GM18909 (cell line): ENCODE measurements around the gene KCTD21.
A peak's percentile ranks its signal among the peaks of the same experiment; 100 is the strongest.
"Not testable (repeated sequence)": the region's sequence is repeated elsewhere in the genome, so short reads cannot be mapped to it uniquely, and the experiment has no call there.

ENCODE experiments used
- ATAC-seq: cut with Tn5 transposase; IDR thresholded peaks from one replicate; pipeline ENCODE4 v1.9.1; 2021; ENCODE audit warnings: mild to moderate bottlenecking; ENCODE audit not compliant: unreplicated experiment, poor library complexity

Gene KCTD21, protein sequence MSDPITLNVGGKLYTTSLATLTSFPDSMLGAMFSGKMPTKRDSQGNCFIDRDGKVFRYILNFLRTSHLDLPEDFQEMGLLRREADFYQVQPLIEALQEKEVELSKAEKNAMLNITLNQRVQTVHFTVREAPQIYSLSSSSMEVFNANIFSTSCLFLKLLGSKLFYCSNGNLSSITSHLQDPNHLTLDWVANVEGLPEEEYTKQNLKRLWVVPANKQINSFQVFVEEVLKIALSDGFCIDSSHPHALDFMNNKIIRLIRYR

DNA sequence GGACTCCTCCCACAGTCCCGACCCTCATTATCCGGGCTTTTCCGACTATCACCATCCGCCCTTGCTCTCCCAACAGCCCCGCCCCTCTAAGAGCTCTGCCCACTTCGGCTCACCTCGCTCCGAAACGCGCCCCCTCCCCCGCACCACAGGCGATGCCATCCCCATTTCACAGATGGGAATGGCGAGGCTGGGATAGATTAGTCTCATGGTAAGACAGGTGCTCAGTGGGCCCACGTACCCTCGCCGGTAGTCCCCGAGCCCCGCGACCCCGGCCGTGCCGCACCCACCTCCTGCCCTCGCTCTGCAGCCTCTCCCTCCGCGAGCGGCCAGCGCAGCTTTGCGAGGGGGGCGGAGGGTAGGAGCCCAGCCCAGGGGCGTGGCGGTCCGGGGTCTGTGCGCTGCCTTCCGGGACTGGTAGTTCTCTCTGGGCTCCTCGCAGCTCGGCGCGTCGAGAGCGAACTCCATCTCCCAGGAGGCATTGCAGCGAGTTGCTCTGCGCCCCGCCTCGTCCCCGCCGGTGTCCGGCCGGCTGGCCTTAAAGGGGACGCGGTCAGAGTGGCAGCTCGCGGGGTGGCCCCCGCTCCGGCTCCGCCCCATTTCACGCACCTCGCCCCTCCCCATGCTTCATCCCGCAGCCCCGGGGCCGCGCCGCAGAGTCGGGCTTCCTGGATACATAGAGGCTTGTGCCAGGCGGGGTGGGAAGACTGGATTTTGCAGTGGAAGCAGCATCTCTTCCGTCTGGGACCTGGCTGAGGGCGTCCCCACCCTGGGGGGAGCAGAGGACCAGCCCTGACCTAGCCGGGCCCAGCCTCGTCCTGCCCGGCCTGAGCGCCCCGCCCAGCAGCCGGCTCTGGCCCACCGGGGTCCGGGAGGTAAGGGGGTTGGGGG lies at the start of gene KCTD21, which contains the start of gene USP35:
KCTD21 (minus strand) TSS at position 341 of the 888 bp plus-strand sequence. CDS start 14,072 bp downstream, outside the sequence.
USP35 (plus strand) TSS at position 634 of the 888 bp plus-strand sequence. CDS start 7,327 bp downstream, outside the sequence.
- ATAC-seq: peak; percentile 97

DNA sequence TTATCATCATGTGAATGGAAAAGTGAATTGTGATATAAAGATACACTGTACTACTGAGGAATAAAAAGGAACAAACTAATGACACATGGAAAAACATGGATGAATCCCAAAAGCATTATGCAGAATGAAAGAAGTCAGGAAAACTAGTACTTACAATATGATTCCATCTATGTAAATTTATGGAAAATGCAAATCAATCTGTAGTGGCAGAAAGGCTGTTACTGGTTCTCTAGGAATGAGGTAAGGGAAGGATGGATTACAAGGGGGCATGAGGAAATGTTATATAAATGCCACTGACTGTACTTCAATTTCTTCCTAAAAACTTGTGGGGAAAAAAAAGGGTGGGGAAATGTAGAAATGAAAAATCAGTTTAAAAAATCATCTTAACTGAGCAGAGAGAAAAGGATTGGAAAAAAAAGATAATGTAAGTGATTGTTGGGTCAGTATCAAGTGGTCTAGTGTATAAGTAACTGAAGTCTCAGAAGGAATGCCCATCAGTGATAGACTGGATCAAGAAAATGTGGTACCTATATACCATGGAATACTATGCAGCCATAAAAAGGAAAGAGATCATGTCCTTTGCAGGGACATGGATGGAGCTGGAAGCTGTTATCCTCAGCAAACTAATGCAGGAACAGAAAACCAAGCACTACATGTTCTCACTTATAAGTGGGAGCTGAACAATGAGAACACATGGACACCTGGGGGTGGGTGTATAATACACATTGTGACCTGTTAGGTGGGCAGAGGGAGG lies 49.0 kb upstream of the KCTD21 start:
- no peak for ATAC-seq

DNA sequence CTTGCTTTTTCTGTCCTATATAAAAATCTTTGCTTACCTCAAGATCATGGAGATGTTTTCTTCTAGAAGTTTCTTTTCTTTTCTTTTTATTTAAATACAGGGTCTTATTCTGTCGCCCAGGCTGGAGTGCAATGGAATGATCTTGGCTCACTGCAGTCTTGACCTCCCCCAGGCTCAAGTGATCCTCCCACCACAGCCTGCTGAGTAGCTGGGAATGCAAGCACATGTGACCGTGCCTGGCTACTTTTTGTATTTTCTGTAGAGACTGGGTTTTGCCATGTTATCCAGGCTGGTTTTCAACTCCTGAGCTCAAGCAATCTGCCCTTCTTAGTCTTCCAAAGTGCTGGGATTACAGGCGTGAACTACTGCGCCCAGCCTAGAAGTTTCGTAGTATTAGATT lies 45.6 kb upstream of the KCTD21 start:
- ATAC-seq: no peak

DNA sequence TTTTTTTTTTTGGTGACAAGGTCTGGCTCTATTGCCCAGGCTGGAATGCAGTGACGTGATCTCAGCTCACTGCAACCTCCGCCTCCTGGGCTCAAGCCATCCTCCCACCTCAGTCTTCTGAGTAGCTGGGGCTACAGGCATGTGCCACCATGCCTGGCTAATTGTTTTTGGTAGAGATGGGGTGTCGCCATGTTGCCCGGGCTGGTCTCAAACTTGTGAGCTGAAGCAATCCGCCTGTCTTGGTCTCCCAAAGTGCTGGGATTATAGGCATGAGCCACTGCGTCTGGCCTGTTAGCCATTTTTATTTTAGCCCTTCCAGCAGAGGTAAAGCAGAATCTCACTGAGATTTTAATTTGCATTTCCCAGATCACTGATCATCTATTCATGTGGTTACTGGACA lies 44.6 kb upstream of the KCTD21 start:
- not testable (repeated sequence) for ATAC-seq

DNA sequence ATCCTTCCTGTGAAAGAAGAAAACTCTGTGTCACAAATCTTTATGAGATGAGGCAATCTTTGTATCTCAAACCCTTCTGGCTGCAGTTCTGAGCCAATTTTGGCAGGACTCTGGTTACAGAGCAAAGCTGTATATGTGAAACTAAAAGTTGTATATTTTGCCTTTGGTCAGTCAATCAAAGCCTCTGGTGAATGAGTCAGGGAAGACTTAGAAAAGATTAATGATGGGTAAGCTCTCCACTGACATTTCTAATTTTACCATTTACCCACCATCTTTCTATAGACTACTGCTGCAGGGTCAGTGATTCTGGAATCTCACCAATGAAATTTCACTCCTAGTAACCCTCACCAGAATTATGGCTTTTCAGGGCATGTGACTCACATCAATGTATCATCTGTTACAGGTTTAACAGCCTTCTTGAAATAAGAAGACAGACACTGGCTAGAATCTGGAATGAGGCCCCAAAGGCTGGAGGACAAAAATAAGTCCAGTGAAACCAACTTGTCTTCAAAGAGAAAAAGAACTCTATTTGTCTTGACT lies 43.6 kb upstream of the KCTD21 start:
- no peak for ATAC-seq

DNA sequence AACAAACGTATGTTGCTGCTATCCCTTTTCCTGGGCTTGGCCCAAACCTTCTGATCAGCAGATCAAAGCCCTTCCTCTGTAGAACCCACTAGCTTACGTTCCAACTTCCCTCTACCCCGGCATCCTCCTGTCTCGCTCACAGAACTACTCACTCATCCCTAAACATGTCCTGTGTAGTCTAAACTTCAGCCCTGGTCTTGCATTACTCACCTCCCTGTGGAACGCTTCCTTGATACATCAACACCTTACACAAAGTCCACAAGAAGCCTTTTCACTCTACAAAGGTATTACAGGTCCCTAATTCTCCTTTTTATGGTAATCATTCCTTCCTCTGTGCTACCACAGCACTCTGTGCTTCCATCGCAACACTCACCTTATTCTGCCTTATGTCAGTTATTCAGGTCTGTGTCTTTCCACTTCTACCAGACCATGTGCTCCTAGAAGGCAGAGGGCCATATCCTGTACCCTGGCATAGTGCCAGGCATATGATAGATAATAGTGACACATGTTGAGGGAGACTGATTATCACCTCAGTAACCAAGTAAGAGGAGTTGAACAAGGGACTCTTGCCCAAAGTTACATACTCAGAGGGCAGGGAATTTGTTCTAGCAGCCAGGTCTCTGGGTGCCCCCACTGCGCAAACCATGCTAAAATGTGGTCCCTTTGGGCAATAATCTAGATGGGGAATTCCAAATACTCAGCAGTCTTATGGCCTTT lies 41.9 kb upstream of the KCTD21 start:
- no peak for ATAC-seq

DNA sequence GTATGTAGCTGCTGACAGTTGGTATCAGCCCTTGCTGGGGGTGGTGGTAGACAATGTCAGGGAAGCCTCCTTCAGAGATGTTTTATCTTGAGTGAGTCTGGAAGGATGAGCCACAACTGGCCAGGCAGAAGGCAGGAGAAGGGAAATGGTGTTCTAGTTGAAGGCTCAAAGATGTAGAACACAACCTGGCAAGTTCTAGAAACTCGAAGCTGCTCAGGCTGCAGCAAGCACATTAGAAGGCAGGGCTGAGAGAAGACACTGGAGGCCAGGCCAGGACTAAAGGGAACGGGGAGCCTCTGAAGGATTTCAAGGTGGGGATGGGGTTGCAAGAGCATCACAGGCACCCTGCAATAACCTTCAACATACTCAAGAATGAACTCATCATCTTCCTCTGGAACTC lies 40.7 kb upstream of the KCTD21 start:
- no peak for ATAC-seq

DNA sequence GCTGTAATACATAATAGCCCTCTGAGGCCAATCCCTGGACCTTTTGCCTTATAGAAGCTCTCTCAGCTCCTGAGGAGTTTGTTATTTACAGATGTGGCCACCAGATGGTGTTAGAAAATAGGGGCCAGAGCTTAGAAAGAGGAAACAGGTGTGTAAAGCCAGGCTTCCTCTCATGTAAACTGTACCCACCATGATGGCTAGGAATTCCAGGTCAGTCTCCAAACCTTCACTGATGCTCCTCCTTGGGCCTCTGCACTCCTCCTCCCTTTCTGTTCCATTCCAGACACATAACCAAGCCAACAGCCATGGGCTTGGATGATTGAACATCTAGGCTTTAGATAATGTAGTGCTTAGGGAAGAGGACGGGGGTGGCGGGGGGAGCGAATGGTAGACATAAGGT lies 40.0 kb upstream of the KCTD21 start:
- peak; percentile 73 for ATAC-seq

DNA sequence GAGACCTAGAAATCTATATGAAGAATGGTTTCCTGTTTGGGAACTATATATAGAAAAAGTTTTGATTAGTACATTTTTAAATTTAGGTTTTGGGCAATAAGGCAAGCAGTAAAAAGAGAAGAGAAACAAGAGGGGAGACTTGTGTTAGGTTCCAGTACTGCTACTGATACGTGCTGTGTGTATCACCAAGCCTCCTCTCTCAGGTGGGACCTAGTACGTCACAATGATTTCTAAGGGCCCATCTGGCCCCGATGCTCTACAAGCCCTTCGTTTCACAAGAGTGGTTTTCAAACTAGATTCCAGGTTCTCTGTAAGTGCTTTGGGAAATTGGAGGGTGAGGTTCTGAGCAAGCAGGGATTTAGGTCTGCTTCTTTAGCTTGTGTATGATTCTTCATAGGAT lies 39.5 kb upstream of the KCTD21 start:
- peak; percentile 49 for ATAC-seq

DNA sequence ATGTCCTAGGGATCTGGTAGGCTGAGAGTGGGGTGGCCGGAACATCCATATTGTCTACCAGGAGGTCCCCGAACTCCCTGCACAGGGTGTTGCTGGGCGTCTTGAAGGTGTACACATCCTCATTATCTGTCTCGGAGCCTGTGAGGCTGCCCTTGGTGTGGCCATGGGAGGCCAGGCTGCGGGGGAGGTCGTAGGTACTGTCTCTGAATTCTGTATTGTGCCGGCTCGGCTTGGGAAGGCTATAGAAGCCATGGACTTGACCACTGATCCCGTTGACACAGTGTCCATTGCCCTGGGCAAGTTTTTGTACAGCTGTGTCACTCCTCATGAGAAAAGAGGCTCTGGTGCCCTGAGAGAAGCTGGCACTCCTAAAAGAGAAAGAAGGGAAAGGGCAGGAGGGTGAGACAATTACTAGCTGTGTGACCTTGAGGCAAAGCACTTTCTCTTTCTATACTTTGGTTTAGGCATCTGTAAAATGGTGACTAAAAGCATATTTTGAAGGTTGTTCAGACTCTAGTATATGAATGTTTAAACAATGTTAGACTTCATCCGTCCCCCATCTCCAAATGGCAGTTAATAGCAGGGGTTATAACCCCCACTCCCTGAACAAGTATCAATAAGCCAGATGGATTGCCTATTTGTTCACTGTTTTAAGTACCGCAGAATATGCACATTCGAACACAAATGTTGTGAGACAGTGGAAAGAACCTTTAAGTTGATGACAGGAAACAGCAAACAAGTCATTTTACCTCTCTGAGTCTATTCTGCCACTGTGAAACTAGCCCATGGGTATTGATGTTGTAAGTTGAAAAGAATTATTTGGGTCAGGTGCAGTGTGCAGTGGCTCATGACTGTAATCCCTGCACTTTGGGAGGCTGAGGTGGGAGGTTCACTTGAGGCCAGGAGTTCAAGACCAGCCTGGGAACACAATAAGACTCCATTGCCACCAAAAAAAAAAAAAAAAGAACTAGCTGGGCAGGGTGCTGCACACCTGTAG lies 38.6 kb upstream of the KCTD21 start:
- ATAC-seq: no peak

DNA sequence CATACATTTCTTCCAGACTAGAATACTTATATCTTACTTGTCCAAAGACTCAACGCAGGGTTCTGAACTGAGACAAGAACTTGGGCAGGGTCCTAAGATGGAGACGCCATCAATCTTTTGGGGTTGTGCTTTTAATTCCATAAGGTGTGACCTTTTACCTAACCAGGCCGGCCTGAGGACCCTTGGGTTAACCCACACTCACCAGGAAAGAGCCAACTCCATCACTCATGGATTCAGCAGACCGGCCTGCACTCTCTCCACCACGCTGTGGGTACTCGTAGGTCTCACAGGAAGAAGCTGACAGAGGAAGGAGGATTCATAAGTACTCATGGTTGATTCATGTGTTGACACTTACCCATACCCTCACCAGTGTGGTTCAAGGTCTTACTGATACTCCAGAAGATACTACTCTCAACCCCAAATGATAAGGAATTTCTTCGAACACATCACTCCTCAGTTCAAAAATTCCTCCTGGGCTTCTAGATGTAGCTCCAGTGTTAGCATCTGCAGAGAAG lies 36.5 kb upstream of the KCTD21 start:
- ATAC-seq: no peak

DNA sequence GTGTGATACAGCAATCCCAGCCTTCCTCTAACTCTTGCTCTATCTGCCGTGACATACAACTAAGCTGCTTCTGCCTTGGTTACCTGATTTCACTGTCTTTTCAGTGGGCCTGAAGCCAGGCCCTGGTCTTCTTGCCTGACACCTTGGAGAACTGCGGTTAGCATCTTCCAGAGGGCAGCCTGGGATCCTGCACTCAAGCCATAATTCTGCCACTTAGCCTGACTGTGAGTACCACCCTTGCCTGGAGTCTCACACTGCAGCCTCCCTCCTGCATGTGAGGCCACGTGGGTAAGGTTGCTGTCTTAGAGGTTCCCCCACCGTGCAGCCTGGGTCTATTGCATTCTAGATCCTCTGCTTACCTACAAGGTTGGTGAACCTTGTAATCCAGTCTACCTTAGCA lies 36.1 kb upstream of the KCTD21 start:
- no peak for ATAC-seq

DNA sequence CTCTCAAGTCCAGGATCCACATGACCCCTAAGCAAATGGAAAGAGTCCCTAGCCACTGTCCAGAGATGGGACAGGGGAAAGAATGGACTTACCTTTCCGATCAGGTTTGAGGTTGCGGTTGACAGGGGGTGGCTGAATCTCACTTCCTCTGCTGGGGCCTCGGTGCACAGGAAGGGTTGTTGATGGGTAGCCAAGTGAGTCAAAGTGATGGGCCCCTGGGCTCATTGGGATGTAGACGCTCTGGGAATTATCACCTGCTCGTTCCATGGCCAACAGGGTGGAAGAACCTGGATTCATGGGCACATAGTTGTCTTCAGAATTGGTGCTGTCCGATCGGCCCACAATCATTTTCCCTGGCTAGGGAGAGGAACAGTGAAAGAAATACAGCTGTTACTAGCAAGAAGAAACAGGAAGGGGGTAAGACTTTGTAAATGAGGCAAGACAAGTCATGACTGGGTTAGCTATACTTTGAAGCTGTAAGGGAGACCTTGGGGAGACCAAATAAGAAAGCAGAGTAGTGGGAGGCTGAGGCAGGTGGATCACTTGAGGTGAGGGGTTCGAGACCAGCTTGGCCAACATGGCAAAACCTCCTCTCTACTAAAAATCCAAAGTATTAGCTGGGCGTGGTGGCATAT lies 35.0 kb upstream of the KCTD21 start:
- ATAC-seq: peak; percentile 66

DNA sequence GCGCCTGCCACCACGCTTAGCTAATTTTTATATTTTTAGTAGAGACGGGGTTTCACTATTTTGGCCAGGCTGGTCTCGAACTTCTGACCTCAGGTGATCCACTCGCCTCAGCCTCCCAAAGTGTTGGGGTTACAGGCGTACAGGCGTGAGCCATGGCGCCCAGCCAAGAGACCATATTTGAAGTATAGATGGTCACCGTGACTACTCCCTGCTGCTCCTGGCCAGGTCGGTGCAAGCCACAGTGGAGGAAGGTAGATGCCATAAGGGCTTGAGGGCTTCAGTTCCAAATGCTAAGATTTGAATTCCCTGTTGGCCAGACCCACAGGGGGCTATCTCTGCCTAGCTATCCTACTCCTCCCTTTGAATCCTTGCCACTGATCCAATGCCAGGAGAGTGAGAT lies 34.3 kb upstream of the KCTD21 start:
- not testable (repeated sequence) for ATAC-seq

DNA sequence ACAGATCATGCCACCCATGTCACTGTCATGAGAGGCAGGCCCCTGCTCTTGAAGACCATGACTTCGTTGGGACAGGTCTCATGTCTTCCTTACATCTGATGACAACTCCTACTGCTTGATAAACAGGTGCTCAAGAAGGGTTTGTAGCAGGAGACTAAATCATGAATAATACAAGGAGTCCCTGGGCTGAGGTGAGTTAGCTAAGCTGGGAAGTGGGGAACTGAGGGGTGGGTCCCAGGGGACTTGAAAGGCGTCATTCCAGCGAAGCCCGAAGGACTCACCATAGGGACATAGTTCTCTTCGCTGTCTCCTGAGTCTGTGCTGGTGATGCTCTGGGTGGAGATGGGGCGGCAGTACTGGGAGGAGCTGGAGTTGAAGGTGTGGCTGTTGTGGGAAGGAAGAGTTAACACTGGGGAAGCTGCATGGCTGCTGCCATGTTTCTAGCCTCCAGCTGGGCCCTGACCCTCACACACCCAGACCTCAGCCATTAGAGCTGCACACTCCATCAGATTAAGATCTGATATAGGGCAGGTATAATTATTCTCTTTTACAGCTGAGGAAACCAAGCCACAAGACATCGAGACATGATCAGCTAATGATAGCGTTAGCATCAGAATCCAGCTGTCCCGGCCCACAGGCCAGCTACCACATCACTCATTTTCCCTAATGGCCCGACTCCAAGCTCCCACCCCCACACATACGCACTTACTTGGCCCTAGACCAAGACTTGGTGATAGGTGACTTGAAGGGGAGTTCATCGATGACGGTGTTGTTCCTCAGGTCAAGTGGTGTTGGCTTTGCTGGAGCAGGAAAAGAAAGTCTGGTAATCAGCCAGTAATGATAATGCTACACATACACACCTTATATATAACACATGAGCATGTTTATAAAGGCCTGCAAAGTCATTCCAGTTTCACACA lies 33.2 kb upstream of the KCTD21 start:
- no peak for ATAC-seq

DNA sequence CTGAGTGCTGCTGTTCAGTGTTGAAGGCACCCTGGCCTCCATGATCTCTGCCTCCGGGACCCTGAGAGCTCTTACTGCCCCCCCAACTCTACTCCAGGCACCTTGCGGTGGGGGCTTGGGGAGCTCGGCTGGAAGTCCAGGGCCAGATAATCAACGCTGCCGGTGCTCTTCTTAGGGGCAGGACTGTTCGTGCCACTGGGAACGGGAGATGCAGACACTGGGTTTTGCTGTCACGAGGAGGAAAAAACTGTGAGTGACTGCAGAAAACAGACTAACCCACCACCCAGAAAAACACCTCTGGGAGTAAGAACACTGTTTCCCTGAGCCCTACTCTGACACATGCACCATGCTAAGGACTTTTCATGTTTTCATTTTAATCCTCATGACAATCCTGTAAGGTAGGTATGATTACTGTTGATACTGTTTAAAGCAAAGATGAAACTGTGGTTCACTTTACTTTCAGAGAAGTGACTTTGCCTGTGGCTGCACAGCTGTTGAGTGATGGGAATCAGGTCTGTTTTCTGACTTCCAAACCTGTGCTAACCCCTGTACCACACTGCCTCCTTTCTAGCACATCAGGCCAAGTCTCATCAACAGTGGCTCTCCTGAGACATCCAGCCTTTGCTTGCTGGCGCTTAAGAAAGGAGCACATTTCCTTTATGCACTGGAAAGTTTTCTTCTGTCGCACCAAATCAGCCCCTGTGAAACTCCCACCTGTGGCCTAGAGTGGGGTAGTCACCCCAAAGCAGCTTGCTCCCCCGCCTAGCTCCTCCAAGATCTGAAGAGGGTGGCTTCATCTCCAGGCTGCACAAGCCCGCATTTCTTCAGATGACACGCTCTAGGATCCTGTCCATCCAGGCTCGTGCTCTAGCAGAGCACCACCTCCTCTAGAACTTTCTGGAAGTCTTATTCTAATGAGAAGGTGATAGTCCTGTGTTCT lies 32.1 kb upstream of the KCTD21 start:
- ATAC-seq: no peak
